GM18498 (cell line): ENCODE data around the gene IFT74.
"Not testable (repeated sequence)": the region's sequence is repeated elsewhere in the genome, so short reads cannot be mapped to it uniquely, and the experiment has no call there.

ENCODE experiments used
- ATAC-seq: cut with Tn5 transposase; IDR thresholded peaks from one replicate; pipeline ENCODE4 v1.9.1; 2021; ENCODE audit warnings: mild to moderate bottlenecking, moderate library complexity; ENCODE audit not compliant: unreplicated experiment

The IFT74 gene

DNA sequence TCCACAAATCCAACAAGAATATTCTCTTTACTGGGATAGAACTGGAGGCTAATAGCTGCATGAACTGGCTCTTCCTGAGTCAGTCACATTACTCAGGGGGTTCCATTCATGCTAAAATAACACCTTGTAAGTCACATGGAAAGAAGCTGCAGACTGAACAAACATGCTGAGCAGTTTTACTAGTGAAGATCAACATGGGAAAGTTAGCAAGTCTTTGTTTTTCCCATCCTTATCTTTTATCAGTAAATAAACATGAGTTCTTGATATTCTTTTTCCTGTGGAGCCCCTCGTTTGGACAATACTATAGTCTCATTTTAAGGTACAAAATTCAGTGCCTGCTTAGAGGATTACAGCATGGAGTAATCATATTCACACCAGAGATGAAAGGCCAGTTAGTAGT is 109.1 kb downstream of the IFT74 start:
- no peak for ATAC-seq

GRCh38 chr9:27073841-27074728 is 117.9 kb downstream of the IFT74 start:
- ATAC-seq: no peak

- no peak for ATAC-seq
Observed at GRCh38 chr9:27078685-27079084, 122.5 kb downstream of the IFT74 start.

DNA sequence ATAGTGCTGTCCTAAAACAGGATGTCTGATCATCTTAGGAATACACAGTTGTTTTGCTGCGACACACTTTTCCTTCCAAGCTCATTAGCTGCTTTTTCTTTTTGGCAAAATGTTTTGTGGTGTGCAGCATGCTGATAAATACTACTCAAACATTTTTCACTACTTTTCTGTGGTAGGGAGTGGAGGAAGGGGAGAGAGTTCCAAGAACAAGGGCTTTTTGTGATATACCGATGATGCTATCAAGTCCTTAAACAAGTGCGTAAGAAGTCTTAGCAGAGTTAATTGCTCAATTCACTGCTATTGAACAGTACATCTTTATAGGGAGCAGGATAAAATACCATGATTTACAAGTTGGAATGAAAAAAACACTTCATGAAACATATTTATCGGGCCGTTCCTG is 129.2 kb downstream of the IFT74 start:
- no peak for ATAC-seq

GRCh38 chr9:27086818-27087680 is 130.8 kb downstream of the IFT74 start:
- no peak for ATAC-seq

DNA sequence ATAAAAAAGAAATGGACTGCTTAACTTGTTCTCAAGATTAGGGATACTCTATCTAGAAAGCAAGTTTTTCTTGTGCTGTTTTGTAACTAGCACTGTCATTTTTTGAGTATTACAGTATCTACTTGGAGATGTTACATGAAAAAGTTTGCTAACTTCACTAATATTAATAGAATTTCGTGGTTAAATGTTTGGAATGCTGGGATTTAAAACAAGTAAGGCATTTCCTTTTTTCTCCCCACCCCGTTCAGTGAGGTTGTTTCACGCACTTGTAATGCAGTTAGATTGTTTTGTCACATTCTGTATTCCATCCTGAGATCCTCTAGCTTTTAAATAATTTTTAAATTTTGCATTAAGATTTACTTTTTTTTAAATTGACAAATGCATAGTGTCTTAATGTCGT is 132.8 kb downstream of the IFT74 start:
- no peak for ATAC-seq

DNA sequence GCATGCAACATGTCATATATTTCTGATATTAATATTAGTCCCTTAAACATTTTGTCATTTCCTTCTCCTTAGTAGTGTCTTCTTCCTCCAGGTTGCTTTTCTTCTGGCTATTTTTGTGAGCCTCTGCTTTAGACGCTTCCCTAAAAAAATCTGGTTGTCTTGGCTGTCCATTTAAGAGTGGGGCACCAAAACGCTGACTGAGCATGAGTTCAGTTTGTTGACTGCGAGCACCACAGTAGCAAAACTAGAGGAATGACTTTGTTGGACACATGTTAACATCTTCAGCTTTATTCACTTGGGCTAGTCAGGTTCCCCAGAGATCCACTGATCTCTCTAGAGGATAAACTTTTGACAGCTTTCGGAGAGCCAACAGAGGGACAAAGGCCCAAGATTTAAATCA is 133.5 kb downstream of the IFT74 start:
- ATAC-seq: no peak

DNA sequence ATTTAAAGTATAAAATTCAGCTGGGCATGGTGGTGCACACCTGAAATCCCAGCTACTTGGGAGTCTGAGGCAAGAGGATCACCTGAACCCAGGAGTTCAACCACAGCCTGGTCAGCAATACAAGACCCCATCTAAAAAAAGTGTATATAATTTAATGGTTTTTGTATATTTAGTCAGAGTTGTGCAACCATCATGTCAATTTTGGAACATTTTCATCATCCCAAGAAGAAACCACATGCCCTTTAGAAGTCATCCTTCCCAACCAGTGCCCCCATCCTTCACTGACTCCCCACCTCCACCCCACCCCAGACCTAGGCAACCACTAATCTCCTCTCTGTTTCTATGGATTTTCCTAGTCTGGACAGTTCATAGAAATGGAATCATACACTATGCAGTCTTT is 134.0 kb downstream of the IFT74 start:
- ATAC-seq: no peak

- ATAC-seq: no peak
Observed at GRCh38 chr9:27090711-27091110, 134.5 kb downstream of the IFT74 start.

- not testable (repeated sequence) for ATAC-seq
Observed at GRCh38 chr9:27092496-27092895, 136.3 kb downstream of the IFT74 start.

- ATAC-seq: not testable (repeated sequence)
Observed at GRCh38 chr9:27093384-27094067, 137.3 kb downstream of the IFT74 start.

- ATAC-seq: no peak
Observed at GRCh38 chr9:27094640-27095298, 138.6 kb downstream of the IFT74 start.

DNA sequence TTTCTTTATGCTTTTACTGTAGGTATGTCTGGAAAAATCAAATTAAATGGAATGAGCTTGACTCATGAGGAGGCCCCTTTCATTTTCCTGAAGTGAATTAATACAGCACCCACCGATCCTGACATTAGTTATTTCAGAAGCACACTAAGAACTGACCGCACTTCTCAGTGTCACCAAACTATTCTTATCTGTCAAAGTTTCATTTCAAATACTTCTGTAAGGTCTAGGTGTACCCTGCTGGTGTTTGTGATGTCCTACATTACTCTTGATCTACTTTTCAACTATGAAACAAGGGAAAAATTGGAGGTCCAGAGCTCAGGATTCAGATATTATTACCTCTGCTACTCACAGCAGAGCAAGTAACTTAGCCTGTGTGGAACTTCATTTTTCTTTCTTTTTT is 151.0 kb downstream of the IFT74 start:
- ATAC-seq: no peak

- no peak for ATAC-seq
Observed at GRCh38 chr9:27108981-27109541, 152.8 kb downstream of the IFT74 start, which contains the start of gene TEK. Gene TEK, plus strand, starts transcription at chr9:27109225. Its CDS starts 366 bp downstream, at chr9:27109591.

DNA sequence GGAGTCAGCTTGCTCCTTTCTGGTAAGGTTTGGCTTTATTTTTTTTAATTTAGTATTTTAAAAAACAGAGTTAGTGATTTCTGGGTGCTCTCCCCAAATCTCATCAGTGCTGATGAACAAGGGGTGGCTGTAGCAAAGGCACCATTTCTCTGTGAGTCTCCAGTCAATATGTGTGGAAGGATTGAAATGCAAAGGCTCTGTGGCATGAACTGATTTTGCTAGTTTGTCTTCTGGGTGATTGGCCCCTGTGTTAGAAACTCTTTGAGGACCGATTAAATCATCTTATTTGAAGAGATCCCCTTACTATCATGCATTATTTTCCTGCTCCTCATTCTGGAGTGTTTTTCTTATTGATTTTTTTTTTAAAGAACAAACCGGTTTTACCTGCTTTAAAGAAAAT is 153.4 kb downstream of the IFT74 start:
- ATAC-seq: no peak

DNA sequence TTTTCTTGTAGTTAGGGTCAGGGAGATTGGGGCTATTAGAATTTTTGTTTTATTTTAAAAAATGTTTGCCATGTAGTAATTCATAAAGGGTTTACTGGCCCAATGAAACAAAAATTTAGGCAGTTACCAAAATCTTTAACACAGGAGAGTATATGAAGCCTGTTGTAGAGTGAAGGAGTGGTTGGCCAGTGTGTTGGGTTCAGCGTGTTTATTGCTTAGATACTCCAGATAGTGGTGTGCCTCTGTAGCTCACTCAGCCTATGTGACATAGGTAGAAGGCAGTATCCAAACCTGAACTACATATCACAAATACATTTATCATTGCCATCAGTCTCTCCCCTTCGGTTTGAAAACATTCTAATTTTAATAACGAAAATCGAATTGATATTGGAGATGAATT is 154.0 kb downstream of the IFT74 start:
- no peak for ATAC-seq

DNA sequence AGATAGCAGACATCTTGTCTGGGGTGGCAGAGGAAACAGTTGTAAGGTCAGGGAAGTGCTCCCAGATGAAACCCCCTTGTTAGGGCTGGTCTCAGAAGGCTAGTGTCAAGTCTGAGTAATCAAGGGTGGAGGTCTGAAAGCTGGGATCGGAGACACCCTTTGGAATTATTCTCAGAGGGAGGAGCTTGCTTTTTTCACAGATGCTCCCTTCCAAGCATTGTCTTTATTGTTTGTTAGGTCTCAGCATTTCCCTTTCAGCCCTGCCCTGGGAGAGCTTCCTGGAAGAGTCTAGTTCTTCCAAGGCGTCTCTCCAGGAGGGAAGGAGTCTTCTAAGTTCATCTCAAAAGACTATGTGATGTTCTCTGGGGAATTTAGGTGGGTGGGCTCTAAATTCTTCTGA is 156.0 kb downstream of the IFT74 start:
- no peak for ATAC-seq
